Mesendoderm (in vitro differentiated cells): ENCODE data around the gene GABRB3.

Experiments used
- DNase-seq: peaks from one replicate; pipeline ENCODE4 v3.0.0; 2013
- H2AK5ac ChIP-seq: 2 replicates; pipeline ENCODE4 v1.6.1; 2013; ENCODE audit warnings: low read length, inconsistent platforms
- H2BK120ac ChIP-seq: 2 replicates; pipeline ENCODE4 v1.6.1; 2013; ENCODE audit warnings: low read depth, mild to moderate bottlenecking, low read length, moderate library complexity, mixed read lengths
- H2BK15ac ChIP-seq: replicated peaks from 2 replicates; pipeline ENCODE4 v1.6.1; 2013; ENCODE audit warnings: low read depth, mild to moderate bottlenecking, moderate library complexity
- H2BK5ac ChIP-seq: 2 replicates; pipeline ENCODE4 v1.6.1; 2013; ENCODE audit warnings: low read length, inconsistent platforms
- H3K18ac ChIP-seq: 2 replicates; pipeline ENCODE4 v1.6.1; 2013; ENCODE audit warnings: mild to moderate bottlenecking, low read length, mixed read lengths
- H3K23ac ChIP-seq: one replicate; pipeline ENCODE4 v1.6.1; 2013; ENCODE audit warnings: low read length
- H3K27ac ChIP-seq: 2 replicates; pipeline ENCODE4 v1.5.1; 2013; ENCODE audit warnings: low read depth, mild to moderate bottlenecking, inconsistent platforms, low read length, moderate library complexity
- H3K27me3 ChIP-seq: 2 replicates; pipeline ENCODE4 v1.6.1; 2013; ENCODE audit warnings: low read length, control low read depth, mild to moderate bottlenecking, inconsistent platforms; ENCODE audit not compliant: insufficient read depth, poor library complexity
- H3K36me3 ChIP-seq: 2 replicates; pipeline ENCODE4 v1.6.1; 2013; ENCODE audit warnings: low read length, inconsistent platforms; ENCODE audit not compliant: control insufficient read depth, insufficient read depth
- H3K4ac ChIP-seq: one replicate; pipeline ENCODE4 v1.6.1; 2013; ENCODE audit warnings: low read depth, mild to moderate bottlenecking, low read length, moderate library complexity
- H3K4me1 ChIP-seq: 2 replicates; pipeline ENCODE4 v1.6.1; 2013; ENCODE audit warnings: low read depth, low read length, inconsistent platforms; ENCODE audit not compliant: control insufficient read depth
- H3K4me2 ChIP-seq: 2 replicates; pipeline ENCODE4 v1.6.1; 2013; ENCODE audit warnings: low read length
- H3K4me3 ChIP-seq: 2 replicates; pipeline ENCODE4 v1.5.1; 2013; ENCODE audit warnings: mild to moderate bottlenecking, low read length
- H3K56ac ChIP-seq: one replicate; pipeline ENCODE4 v1.6.1; 2013; ENCODE audit warnings: low read length
- H3K79me1 ChIP-seq: 2 replicates; pipeline ENCODE4 v1.6.1; 2013; ENCODE audit warnings: low read length, inconsistent platforms
- H3K79me2 ChIP-seq: 2 replicates; pipeline ENCODE4 v1.6.1; 2013; ENCODE audit warnings: mild to moderate bottlenecking, low read length; ENCODE audit not compliant: control insufficient read depth, insufficient read depth
- H3K9ac ChIP-seq: 2 replicates; pipeline ENCODE4 v1.6.1; 2013; ENCODE audit warnings: low read length, inconsistent platforms
- H4K5ac ChIP-seq: one replicate; pipeline ENCODE4 v1.6.1; 2013; ENCODE audit warnings: low read length
- H4K8ac ChIP-seq: one replicate; pipeline ENCODE4 v1.6.1; 2013; ENCODE audit warnings: low read depth, mild to moderate bottlenecking, control low read depth, low read length, moderate library complexity
- WGBS: extraction: QIAGEN DNeasy Blood & Tissue Kit; methylation state at CpG from one replicate; pipeline ENCODE4 v1.1.7; 2013; ENCODE audit warnings: low lambda C conversion rate, missing lambda C conversion rate; ENCODE audit not compliant: insufficient coverage; ENCODE audit errors: extremely low coverage; 5-methylcytosine and 5-hydroxymethylcytosine counted together

GABRB3 gene

GRCh38 chr15:26729581-26729980, 43.3 kb downstream of the GABRB3 start:
- Histone ChIP-seq H3K79me2 (peaks cover 48% of the 10 kb centered on the region), H3K23ac (no peak overlapping the region), H3K56ac (no peak overlapping the region), H3K4me1 (peaks cover 1% of the 10 kb centered on the region), H4K5ac (no peak overlapping the region), H3K27me3 (no peaks in the 10 kb centered on the region), H3K36me3 (no peaks in the 10 kb centered on the region), H3K18ac (no peak overlapping the region), H2BK15ac (no peak overlapping the region), H3K79me1 (peaks cover 11% of the 10 kb centered on the region), H3K4ac (no peak overlapping the region), H3K9ac (no peak overlapping the region), H2AK5ac (no peak overlapping the region), H2BK5ac (no peak overlapping the region), H3K4me2 (no peak overlapping the region), H2BK120ac (no peak overlapping the region), H4K8ac (no peak overlapping the region), H3K4me3 (no peak overlapping the region), H3K27ac (no peak overlapping the region)
- no peak for DNase-seq

- H2AK5ac ChIP-seq, result no peak overlapping the region
- H3K9ac ChIP-seq, result no peak overlapping the region
- no peak overlapping the region for H4K5ac ChIP-seq
- DNase-seq, result no peak
- peaks cover 11% of the 10 kb centered on the region for H3K79me1 ChIP-seq
- H3K4me3 ChIP-seq, result no peak overlapping the region
- no peak overlapping the region for H3K27ac ChIP-seq
- H4K8ac ChIP-seq, result no peak overlapping the region
- H3K23ac ChIP-seq, result no peak overlapping the region
- H2BK5ac ChIP-seq, result no peak overlapping the region
- H3K18ac ChIP-seq, result peak overlapping the region; percentile 44
- no peak overlapping the region for H2BK120ac ChIP-seq
- H3K4ac ChIP-seq, result no peak overlapping the region
- no peaks in the 10 kb centered on the region for H3K27me3 ChIP-seq
- no peak overlapping the region for H3K56ac ChIP-seq
- H3K79me2 ChIP-seq, result peaks cover 49% of the 10 kb centered on the region
- H3K4me1 ChIP-seq, result peaks cover 1% of the 10 kb centered on the region
- H3K4me2 ChIP-seq, result no peak overlapping the region
- H2BK15ac ChIP-seq, result no peak overlapping the region
- WGBS, result no CpG with 5 or more reads among the region's 5 CpGs
- H3K36me3 ChIP-seq, result no peaks in the 10 kb centered on the region
Observed at GRCh38 chr15:26729030-26729429, 43.8 kb downstream of the GABRB3 start.

- no peak overlapping the region for H3K4ac ChIP-seq
- peaks cover 8% of the 10 kb centered on the region for H3K79me1 ChIP-seq
- H3K56ac ChIP-seq, result no peak overlapping the region
- H3K27me3 ChIP-seq, result no peaks in the 10 kb centered on the region
- H2BK15ac ChIP-seq, result no peak overlapping the region
- peaks cover 23% of the 10 kb centered on the region for H3K4me1 ChIP-seq
- no peaks in the 10 kb centered on the region for H3K36me3 ChIP-seq
- no peak overlapping the region for H4K8ac ChIP-seq
- peaks cover 38% of the 10 kb centered on the region for H3K79me2 ChIP-seq
- WGBS, result no CpG with 5 or more reads among the region's 2 CpGs
- no peak overlapping the region for H2AK5ac ChIP-seq
- H3K9ac ChIP-seq, result no peak overlapping the region
- H3K4me3 ChIP-seq, result no peak overlapping the region
- no peak overlapping the region for H3K4me2 ChIP-seq
- H3K23ac ChIP-seq, result no peak overlapping the region
- peak overlapping the region; percentile 64 for H3K18ac ChIP-seq
- H4K5ac ChIP-seq, result no peak overlapping the region
- H3K27ac ChIP-seq, result no peak overlapping the region
- H2BK5ac ChIP-seq, result no peak overlapping the region
- no peak overlapping the region for H2BK120ac ChIP-seq
- DNase-seq, result no peak
Observed at GRCh38 chr15:26724381-26725150, 48.3 kb downstream of the GABRB3 start.

GRCh38 chr15:26722621-26723160, 50.2 kb downstream of the GABRB3 start:
- Histone ChIP-seq H4K5ac (no peak overlapping the region), H3K79me1 (peaks cover 12% of the 10 kb centered on the region), H3K4me2 (no peak overlapping the region), H3K4me1 (peaks cover 31% of the 10 kb centered on the region), H3K27me3 (no peaks in the 10 kb centered on the region), H3K23ac (no peak overlapping the region), H3K18ac (peak overlapping the region; percentile 89), H3K36me3 (no peaks in the 10 kb centered on the region), H3K56ac (peak overlapping the region; percentile 49), H2AK5ac (no peak overlapping the region), H3K9ac (no peak overlapping the region), H3K27ac (peak overlapping the region; percentile 56), H3K4ac (peak overlapping the region; percentile 95), H2BK15ac (no peak overlapping the region), H4K8ac (no peak overlapping the region), H2BK5ac (no peak overlapping the region), H3K79me2 (peaks cover 30% of the 10 kb centered on the region), H3K4me3 (no peak overlapping the region), H2BK120ac (peak overlapping the region; percentile 50)
- no CpG with 5 or more reads among the region's 5 CpGs for WGBS
- peak; percentile 79 for DNase-seq

GRCh38 chr15:26721232-26721967, 51.5 kb downstream of the GABRB3 start:
- DNase-seq, result peak; percentile 41
- Histone ChIP-seq H3K56ac (peak overlapping the region; percentile 57), H3K4me3 (no peak overlapping the region), H3K4me1 (peaks cover 35% of the 10 kb centered on the region), H4K5ac (no peak overlapping the region), H2BK15ac (no peak overlapping the region), H3K79me2 (peaks cover 38% of the 10 kb centered on the region), H3K4ac (peak overlapping the region; percentile 17), H3K4me2 (no peak overlapping the region), H3K36me3 (no peaks in the 10 kb centered on the region), H3K79me1 (peaks cover 21% of the 10 kb centered on the region), H3K9ac (peak overlapping the region; percentile 20), H2AK5ac (peak overlapping the region; percentile 12), H2BK120ac (peak overlapping the region; percentile 39), H3K18ac (peak overlapping the region; percentile 82), H3K27me3 (no peaks in the 10 kb centered on the region), H2BK5ac (peak overlapping the region; percentile 69), H3K23ac (no peak overlapping the region), H4K8ac (no peak overlapping the region), H3K27ac (peak overlapping the region; percentile 91)
- no CpG with 5 or more reads among the region's 5 CpGs for WGBS
